Measurements from ENCODE around the gene HSD17B11. TPM values are rescaled to one million over a fixed set of nuclear protein-coding genes. Genes with fewer than 3 reads are reported as not detected.
A peak's percentile ranks its signal among the peaks of the same experiment; 100 is the strongest.
"Not testable (repeated sequence)": the region's sequence is repeated elsewhere in the genome, so short reads cannot be mapped to it uniquely, and the experiment has no call there.

Gene HSD17B11
- total and polyA plus RNA-seq, 2 donors (not counting 1 experiment from before 2014, with no cell fraction given): 60.5 to 64.1 TPM

DNA sequence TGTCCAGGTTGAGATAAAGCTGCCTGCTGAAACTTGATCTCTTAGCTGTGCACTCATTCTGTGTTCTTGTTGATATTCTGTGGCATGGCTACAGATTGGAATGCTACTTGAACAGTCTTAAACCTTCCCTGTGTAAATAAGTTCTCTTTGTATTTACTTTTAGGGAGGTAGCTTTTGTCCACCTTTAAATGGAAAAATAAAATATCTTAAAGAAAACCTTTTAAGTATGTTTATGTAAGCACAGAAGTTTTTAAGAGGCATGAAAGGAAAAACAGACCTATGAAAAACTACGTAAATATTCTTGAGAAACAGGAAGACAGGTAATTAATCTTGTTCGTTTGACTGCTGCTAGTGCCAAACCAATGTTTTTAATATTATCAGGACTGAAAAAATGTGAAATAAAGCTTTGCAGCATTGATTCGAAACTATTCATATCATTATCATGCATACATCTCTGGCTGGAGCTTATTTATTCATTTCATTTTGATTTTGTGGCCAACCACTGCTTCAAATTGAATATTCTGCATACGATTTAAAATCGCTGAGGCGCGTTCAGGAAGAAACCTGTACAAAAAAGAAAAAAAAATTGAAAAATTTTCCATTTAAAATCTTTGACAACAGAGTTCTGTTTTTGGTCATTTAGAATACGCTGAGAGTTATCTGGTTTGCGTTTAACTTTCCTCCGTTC lies 86.1 kb downstream of the HSD17B11 start:
- no peak overlapping the region for H2AFZ ChIP-seq (ENCODE audit: low read length)
- peak; percentile 9 to 64 for DNase-seq (ENCODE audit: low read depth in 2 of 2)

DNA sequence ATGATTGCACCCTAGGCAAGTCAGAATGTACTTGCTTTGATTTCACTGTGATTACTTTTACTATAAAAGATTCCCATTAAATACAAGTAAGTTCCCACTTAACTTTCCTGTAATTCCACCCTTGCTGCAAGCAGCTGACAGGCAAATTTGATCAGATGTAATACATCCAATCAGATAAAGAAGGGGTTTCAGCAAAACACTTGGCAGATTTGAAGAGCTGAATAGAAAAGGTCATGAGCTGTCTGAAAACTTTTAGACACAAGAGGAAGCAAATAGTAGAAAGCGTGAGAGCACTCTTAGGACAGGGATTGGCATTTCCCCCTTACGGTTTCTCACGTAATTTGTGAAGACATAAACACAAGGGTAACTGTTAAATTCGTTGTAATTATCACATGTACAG lies 91.1 kb downstream of the HSD17B11 start:
- Histone ChIP-seq H3K4me1 (ENCODE audit: control insufficient read depth, extremely low read depth, insufficient read depth, low read length) (no peaks in the 10 kb centered on the region), H3K27me3 (ENCODE audit: control insufficient read depth, insufficient read depth, low read length) (no peaks in the 10 kb centered on the region), H4K20me1 (ENCODE audit: control insufficient read depth, extremely low read depth, insufficient read depth, low read length) (no peaks in the 10 kb centered on the region), H3K36me3 (ENCODE audit: control insufficient read depth, insufficient read depth, low read length) (no peaks in the 10 kb centered on the region), H3K27ac (ENCODE audit: insufficient read depth, low read length) (no peak overlapping the region), H3K4me2 (ENCODE audit: extremely low read depth, insufficient read depth, low read length) (no peak overlapping the region), H3K4me3 (replicated peaks in 1 of 4; ENCODE audit: control extremely low read depth in 1 of 4, insufficient read depth in 1 of 4, low read depth in 3 of 4, low read length in 4 of 4) (no peak overlapping the region), H2AFZ (ENCODE audit: low read length) (no peak overlapping the region), H3K79me2 (ENCODE audit: control insufficient read depth, insufficient read depth, low read length) (no peaks in the 10 kb centered on the region), H3K9ac (ENCODE audit: insufficient read depth, low read length) (no peak overlapping the region), H3K9me3 (ENCODE audit: control insufficient read depth, insufficient read depth, low read depth, low read length) (no peaks in the 10 kb centered on the region)
- TF ChIP-seq EZH2 (IDR thresholded peaks at IDR 0.05; ENCODE audit: low read length, missing control alignments): no peak
- TF ChIP-seq, protein P1, sequence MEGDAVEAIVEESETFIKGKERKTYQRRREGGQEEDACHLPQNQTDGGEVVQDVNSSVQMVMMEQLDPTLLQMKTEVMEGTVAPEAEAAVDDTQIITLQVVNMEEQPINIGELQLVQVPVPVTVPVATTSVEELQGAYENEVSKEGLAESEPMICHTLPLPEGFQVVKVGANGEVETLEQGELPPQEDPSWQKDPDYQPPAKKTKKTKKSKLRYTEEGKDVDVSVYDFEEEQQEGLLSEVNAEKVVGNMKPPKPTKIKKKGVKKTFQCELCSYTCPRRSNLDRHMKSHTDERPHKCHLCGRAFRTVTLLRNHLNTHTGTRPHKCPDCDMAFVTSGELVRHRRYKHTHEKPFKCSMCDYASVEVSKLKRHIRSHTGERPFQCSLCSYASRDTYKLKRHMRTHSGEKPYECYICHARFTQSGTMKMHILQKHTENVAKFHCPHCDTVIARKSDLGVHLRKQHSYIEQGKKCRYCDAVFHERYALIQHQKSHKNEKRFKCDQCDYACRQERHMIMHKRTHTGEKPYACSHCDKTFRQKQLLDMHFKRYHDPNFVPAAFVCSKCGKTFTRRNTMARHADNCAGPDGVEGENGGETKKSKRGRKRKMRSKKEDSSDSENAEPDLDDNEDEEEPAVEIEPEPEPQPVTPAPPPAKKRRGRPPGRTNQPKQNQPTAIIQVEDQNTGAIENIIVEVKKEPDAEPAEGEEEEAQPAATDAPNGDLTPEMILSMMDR (conservative IDR thresholded peaks at IDR 0.05 in 1 of 2, IDR thresholded peaks at IDR 0.05 in 1 of 2; ENCODE audit: low read depth in 1 of 2, low read length in 2 of 2): no peak
- no peak for DNase-seq (ENCODE audit: low read depth in 2 of 2)

More for the DNA sequence above, 86.1 kb downstream of the HSD17B11 start:
- no peak overlapping the region for H3K4me3 ChIP-seq (replicated peaks in 1 of 4; ENCODE audit: control extremely low read depth in 1 of 4, insufficient read depth in 1 of 4, low read depth in 3 of 4, low read length in 4 of 4)
- H3K27ac ChIP-seq (ENCODE audit: insufficient read depth, low read length): no peak overlapping the region
- no peaks in the 10 kb centered on the region for H4K20me1 ChIP-seq (ENCODE audit: control insufficient read depth, extremely low read depth, insufficient read depth, low read length)
- no peaks in the 10 kb centered on the region for H3K79me2 ChIP-seq (ENCODE audit: control insufficient read depth, insufficient read depth, low read length)
- H3K9ac ChIP-seq (ENCODE audit: insufficient read depth, low read length): no peak overlapping the region
- H3K27me3 ChIP-seq (ENCODE audit: control insufficient read depth, insufficient read depth, low read length): no peaks in the 10 kb centered on the region
- no peaks in the 10 kb centered on the region for H3K4me1 ChIP-seq (ENCODE audit: control insufficient read depth, extremely low read depth, insufficient read depth, low read length)
- H3K4me2 ChIP-seq (ENCODE audit: extremely low read depth, insufficient read depth, low read length): no peak overlapping the region
- TF ChIP-seq EZH2 (IDR thresholded peaks at IDR 0.05; ENCODE audit: low read length, missing control alignments): no peak
- TF ChIP-seq, protein P1 (conservative IDR thresholded peaks at IDR 0.05 in 1 of 2, IDR thresholded peaks at IDR 0.05 in 1 of 2; ENCODE audit: low read depth in 1 of 2, low read length in 2 of 2): no peak
- no peaks in the 10 kb centered on the region for H3K36me3 ChIP-seq (ENCODE audit: control insufficient read depth, insufficient read depth, low read length)
- no peaks in the 10 kb centered on the region for H3K9me3 ChIP-seq (ENCODE audit: control insufficient read depth, insufficient read depth, low read depth, low read length)

- Histone ChIP-seq H3K27ac (ENCODE audit: insufficient read depth, low read length) (no peak overlapping the region), H3K27me3 (ENCODE audit: control insufficient read depth, insufficient read depth, low read length) (no peaks in the 10 kb centered on the region), H3K9me3 (ENCODE audit: control insufficient read depth, insufficient read depth, low read depth, low read length) (no peaks in the 10 kb centered on the region), H4K20me1 (ENCODE audit: control insufficient read depth, extremely low read depth, insufficient read depth, low read length) (no peaks in the 10 kb centered on the region), H3K9ac (ENCODE audit: insufficient read depth, low read length) (no peak overlapping the region), H3K4me2 (ENCODE audit: extremely low read depth, insufficient read depth, low read length) (no peak overlapping the region), H3K4me3 (replicated peaks in 1 of 4; ENCODE audit: control extremely low read depth in 1 of 4, insufficient read depth in 1 of 4, low read depth in 3 of 4, low read length in 4 of 4) (no peak overlapping the region), H3K79me2 (ENCODE audit: control insufficient read depth, insufficient read depth, low read length) (no peaks in the 10 kb centered on the region), H2AFZ (ENCODE audit: low read length) (no peak overlapping the region), H3K4me1 (ENCODE audit: control insufficient read depth, extremely low read depth, insufficient read depth, low read length) (no peaks in the 10 kb centered on the region), H3K36me3 (ENCODE audit: control insufficient read depth, insufficient read depth, low read length) (no peaks in the 10 kb centered on the region)
- TF ChIP-seq EZH2 (IDR thresholded peaks at IDR 0.05; ENCODE audit: low read length, missing control alignments): no peak
- TF ChIP-seq, protein P1 (conservative IDR thresholded peaks at IDR 0.05 in 1 of 2, IDR thresholded peaks at IDR 0.05 in 1 of 2; ENCODE audit: low read depth in 1 of 2, low read length in 2 of 2): no peak
- no peak for DNase-seq (ENCODE audit: low read depth in 2 of 2)
Measured at GRCh38 chr4:87298362-87298761, 92.6 kb downstream of the HSD17B11 start.

GRCh38 chr4:87294911-87295310 lies 96.1 kb downstream of the HSD17B11 start:
- H3K27ac ChIP-seq (ENCODE audit: insufficient read depth, low read length); H3K27me3 ChIP-seq (ENCODE audit: control insufficient read depth, insufficient read depth, low read length); H3K36me3 ChIP-seq (ENCODE audit: control insufficient read depth, insufficient read depth, low read length); H3K79me2 ChIP-seq (ENCODE audit: control insufficient read depth, insufficient read depth, low read length); DNase-seq (ENCODE audit: low read depth in 2 of 2); H2AFZ ChIP-seq (ENCODE audit: low read length); H3K4me3 ChIP-seq (replicated peaks in 1 of 4; ENCODE audit: control extremely low read depth in 1 of 4, insufficient read depth in 1 of 4, low read depth in 3 of 4, low read length in 4 of 4); H3K9ac ChIP-seq (ENCODE audit: insufficient read depth, low read length); H4K20me1 ChIP-seq (ENCODE audit: control insufficient read depth, extremely low read depth, insufficient read depth, low read length); H3K9me3 ChIP-seq (ENCODE audit: control insufficient read depth, insufficient read depth, low read depth, low read length); H3K4me2 ChIP-seq (ENCODE audit: extremely low read depth, insufficient read depth, low read length); H3K4me1 ChIP-seq (ENCODE audit: control insufficient read depth, extremely low read depth, insufficient read depth, low read length): not testable (repeated sequence)

GRCh38 chr4:87293889-87294288 lies 97.1 kb downstream of the HSD17B11 start:
- not testable (repeated sequence) for H3K9ac ChIP-seq (ENCODE audit: insufficient read depth, low read length); H3K27me3 ChIP-seq (ENCODE audit: control insufficient read depth, insufficient read depth, low read length); H4K20me1 ChIP-seq (ENCODE audit: control insufficient read depth, extremely low read depth, insufficient read depth, low read length); H2AFZ ChIP-seq (ENCODE audit: low read length); H3K4me3 ChIP-seq (replicated peaks in 1 of 4; ENCODE audit: control extremely low read depth in 1 of 4, insufficient read depth in 1 of 4, low read depth in 3 of 4, low read length in 4 of 4); H3K27ac ChIP-seq (ENCODE audit: insufficient read depth, low read length); H3K79me2 ChIP-seq (ENCODE audit: control insufficient read depth, insufficient read depth, low read length); H3K4me1 ChIP-seq (ENCODE audit: control insufficient read depth, extremely low read depth, insufficient read depth, low read length); H3K4me2 ChIP-seq (ENCODE audit: extremely low read depth, insufficient read depth, low read length); DNase-seq (ENCODE audit: low read depth in 2 of 2); H3K36me3 ChIP-seq (ENCODE audit: control insufficient read depth, insufficient read depth, low read length); H3K9me3 ChIP-seq (ENCODE audit: control insufficient read depth, insufficient read depth, low read depth, low read length)

All from fibroblast of lung (primary cell).